ENCODE measurements around the gene LAMC1.

GRCh38 chr1:183101841-183102276 is 78.6 kb downstream of the LAMC1 start:
- TF ChIP-seq CTCF (IDR thresholded peaks at IDR 0.05): no peak
- no peak for TF ChIP-seq POLR2A (IDR thresholded peaks at IDR 0.05)
